C4-2B (cell line): ENCODE measurements around the gene MPP3.

ENCODE experiments used
- CTCF ChIP-seq: fragments of 450-650 bp; conservative IDR thresholded peaks from 2 replicates; pipeline ENCODE4 v1.5.1; 2017; ENCODE audit warnings: mild to moderate bottlenecking
- ZFX ChIP-seq: fragments of 450-650 bp; IDR thresholded peaks from 2 replicates; pipeline ENCODE4 v1.6.1; 2017

- TF ChIP-seq CTCF (no peak), ZFX (no peak)
Observed at GRCh38 chr17:43842975-43843325, 10.0 kb upstream of the MPP3 start.
